KMS-11 (cell line): ENCODE results near the gene OR2M2.

Experiments used
- H2AFZ ChIP-seq: fragments of 200-600 bp; sonication (generic); 2 replicates; pipeline ENCODE4 v1.6.1; 2016; ENCODE audit warnings: antibody characterized with exemption, mixed run types, low read depth
- H3K27ac ChIP-seq: fragments of 200-600 bp; sonication (generic); 2 replicates; pipeline ENCODE4 v1.6.1; 2016; ENCODE audit warnings: mild to moderate bottlenecking, mixed run types
- H3K27me3 ChIP-seq: fragments of 200-600 bp; sonication (generic); 2 replicates; pipeline ENCODE4 v1.6.1; 2017; ENCODE audit warnings: mild to moderate bottlenecking, low read depth, mixed run types, moderate library complexity; ENCODE audit not compliant: insufficient read depth
- H3K36me3 ChIP-seq: fragments of 200-600 bp; sonication (generic); 2 replicates; pipeline ENCODE4 v1.6.1; 2017; ENCODE audit warnings: mild to moderate bottlenecking, mixed run types; ENCODE audit not compliant: insufficient read depth
- H3K4me1 ChIP-seq: fragments of 200-600 bp; sonication (generic); 2 replicates; pipeline ENCODE4 v1.6.1; 2016; ENCODE audit warnings: mild to moderate bottlenecking, low read depth, mixed run types; ENCODE audit not compliant: poor library complexity, severe bottlenecking
- H3K4me2 ChIP-seq: fragments of 200-600 bp; sonication (generic); 2 replicates; pipeline ENCODE4 v1.7.0; 2016; ENCODE audit warnings: mild to moderate bottlenecking, mixed run types
- H3K4me3 ChIP-seq: fragments of 200-600 bp; sonication (generic); IDR thresholded peaks from 2 replicates; pipeline ENCODE4 v1.6.1; 2017; ENCODE audit warnings: low read depth, low read length, mixed read lengths; ENCODE audit not compliant: insufficient read depth
- H3K79me2 ChIP-seq: fragments of 200-600 bp; sonication (generic); 2 replicates; pipeline ENCODE4 v1.6.1; 2016; ENCODE audit warnings: low read depth, mixed run types; ENCODE audit not compliant: insufficient read depth
- H3K9ac ChIP-seq: fragments of 200-600 bp; sonication (generic); 2 replicates; pipeline ENCODE4 v1.6.1; 2016; ENCODE audit warnings: mild to moderate bottlenecking, mixed run types
- H4K20me1 ChIP-seq: fragments of 200-600 bp; sonication (generic); 2 replicates; pipeline ENCODE4 v1.6.1; 2016; ENCODE audit warnings: mild to moderate bottlenecking, mixed run types; ENCODE audit not compliant: insufficient read depth
- TF ChIP-seq, protein P1 (sequence below): fragments of 200-600 bp; sonication (generic); conservative IDR thresholded peaks from 2 replicates; pipeline ENCODE4 v1.6.1; 2017; ENCODE audit warnings: low read depth, mild to moderate bottlenecking, antibody characterized with exemption, low read length, moderate library complexity, mixed read lengths

Gene OR2M2, protein sequence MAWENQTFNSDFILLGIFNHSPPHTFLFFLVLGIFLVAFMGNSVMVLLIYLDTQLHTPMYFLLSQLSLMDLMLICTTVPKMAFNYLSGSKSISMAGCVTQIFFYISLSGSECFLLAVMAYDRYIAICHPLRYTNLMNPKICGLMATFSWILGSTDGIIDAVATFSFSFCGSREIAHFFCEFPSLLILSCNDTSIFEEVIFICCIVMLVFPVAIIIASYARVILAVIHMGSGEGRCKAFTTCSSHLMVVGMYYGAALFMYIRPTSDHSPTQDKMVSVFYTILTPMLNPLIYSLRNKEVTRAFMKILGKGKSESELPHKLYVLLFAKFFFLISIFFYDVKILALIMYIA

DNA sequence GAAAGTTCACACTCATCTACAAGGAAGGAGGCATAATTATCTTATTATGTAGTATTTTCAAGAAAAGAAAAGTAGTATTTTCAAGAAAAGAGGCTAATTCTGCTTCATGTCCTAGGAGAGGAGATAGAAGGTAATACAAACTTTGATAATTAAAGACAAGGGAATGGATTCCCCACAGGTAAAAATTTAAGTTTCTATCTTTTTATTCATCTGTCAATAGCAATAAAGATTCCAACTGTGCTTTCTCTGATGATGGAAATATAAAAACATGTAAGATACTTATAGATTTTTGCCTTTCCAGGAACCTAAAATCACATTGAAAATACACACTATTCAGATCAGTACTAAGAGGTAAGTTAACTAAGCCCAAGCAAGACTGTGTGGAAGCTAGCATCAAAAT is at the start of gene OR2M2:
OR2M2 (plus strand) TSS at position 301 of the 400 bp plus-strand sequence. CDS start 5,165 bp downstream, outside the sequence.
- Histone ChIP-seq H3K27me3 (no peaks in the 10 kb centered on the region), H3K36me3 (no peaks in the 10 kb centered on the region), H4K20me1 (no peaks in the 10 kb centered on the region), H3K79me2 (no peaks in the 10 kb centered on the region), H3K4me2 (no peak within 1 kb of the TSS), H3K4me1 (no peaks in the 10 kb centered on the region), H2AFZ (no peak within 1 kb of the TSS), H3K27ac (no peak within 1 kb of the TSS), H3K9ac (no peak within 1 kb of the TSS), H3K4me3 (no peak within 1 kb of the TSS)
- TF ChIP-seq, protein P1, sequence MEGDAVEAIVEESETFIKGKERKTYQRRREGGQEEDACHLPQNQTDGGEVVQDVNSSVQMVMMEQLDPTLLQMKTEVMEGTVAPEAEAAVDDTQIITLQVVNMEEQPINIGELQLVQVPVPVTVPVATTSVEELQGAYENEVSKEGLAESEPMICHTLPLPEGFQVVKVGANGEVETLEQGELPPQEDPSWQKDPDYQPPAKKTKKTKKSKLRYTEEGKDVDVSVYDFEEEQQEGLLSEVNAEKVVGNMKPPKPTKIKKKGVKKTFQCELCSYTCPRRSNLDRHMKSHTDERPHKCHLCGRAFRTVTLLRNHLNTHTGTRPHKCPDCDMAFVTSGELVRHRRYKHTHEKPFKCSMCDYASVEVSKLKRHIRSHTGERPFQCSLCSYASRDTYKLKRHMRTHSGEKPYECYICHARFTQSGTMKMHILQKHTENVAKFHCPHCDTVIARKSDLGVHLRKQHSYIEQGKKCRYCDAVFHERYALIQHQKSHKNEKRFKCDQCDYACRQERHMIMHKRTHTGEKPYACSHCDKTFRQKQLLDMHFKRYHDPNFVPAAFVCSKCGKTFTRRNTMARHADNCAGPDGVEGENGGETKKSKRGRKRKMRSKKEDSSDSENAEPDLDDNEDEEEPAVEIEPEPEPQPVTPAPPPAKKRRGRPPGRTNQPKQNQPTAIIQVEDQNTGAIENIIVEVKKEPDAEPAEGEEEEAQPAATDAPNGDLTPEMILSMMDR = no peak

DNA sequence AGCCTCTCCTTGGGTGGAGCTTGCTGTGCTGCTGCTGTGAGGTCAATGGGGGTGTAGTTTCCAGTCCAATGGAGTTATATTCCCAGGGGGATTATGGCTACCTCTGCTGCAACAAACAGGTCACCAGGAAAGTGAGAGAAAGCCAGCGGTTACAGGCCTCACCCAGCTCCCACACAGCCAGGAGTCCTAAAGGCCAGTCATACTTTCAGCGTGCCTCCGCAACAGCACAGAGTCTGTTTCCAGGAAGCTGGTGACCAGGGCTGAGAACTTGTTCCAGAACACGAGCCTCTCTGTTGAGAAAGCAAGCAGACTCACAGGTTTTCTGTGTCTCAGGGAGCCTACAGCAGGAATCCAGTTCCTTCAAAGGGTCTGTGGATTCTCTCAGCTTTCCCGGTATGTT is 47.0 kb upstream of the OR2M2 start:
- Histone ChIP-seq H3K4me3 (no peak overlapping the region), H3K9ac (no peak overlapping the region), H3K27me3 (no peaks in the 10 kb centered on the region), H3K36me3 (no peaks in the 10 kb centered on the region), H3K79me2 (no peaks in the 10 kb centered on the region), H4K20me1 (no peaks in the 10 kb centered on the region), H3K27ac (no peak overlapping the region), H3K4me2 (no peak overlapping the region), H3K4me1 (no peaks in the 10 kb centered on the region), H2AFZ (no peak overlapping the region)
- TF ChIP-seq, protein P1 = no peak

DNA sequence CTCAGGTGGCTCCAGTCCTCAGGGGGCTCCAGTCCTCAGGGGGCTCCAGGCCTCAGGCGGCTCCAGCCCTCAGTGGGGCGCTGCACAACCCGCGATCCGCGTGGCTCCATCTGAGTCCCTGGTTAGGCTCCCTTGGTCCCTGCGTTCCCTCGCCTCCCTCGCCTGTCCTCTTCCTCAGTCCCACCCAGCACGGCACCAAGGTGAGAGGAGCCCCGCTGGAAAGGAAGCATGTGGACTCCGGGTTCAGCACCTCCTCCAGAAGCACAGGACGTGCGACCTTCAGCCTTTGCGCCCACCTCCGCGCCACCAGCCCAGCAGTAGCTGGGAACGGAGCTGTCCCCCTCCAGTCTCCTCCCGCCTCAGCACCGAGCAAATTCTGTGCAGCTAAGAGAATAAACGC is 37.8 kb upstream of the OR2M2 start:
- Histone ChIP-seq H3K27ac (no peak overlapping the region), H3K4me2 (no peak overlapping the region), H3K36me3 (no peaks in the 10 kb centered on the region; the same call in 1 of the 2 replicates), H4K20me1 (no peaks in the 10 kb centered on the region), H3K4me1 (no peaks in the 10 kb centered on the region), H3K9ac (no peak overlapping the region), H3K79me2 (no peaks in the 10 kb centered on the region), H2AFZ (no peak overlapping the region), H3K27me3 (no peaks in the 10 kb centered on the region), H3K4me3 (no peak overlapping the region)
- TF ChIP-seq, protein P1 = no peak

DNA sequence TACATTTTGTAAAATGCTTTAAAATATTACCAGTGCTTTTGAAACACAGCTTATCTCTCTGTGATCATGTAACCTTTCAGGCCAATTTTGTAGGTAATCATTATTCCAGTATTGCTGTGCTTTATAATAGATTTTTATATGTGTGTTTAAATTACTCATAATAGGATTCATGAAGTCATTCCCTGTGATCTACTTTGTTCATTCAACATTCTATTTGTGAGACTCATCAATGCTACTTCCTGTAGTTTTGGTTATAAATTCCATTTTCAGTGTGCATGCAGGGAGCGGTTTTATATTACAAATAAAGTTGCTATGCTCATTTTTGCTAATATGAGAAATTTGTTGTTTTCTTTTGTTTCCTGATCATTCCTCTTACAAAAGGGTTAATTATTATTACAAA is 33.8 kb upstream of the OR2M2 start:
- TF ChIP-seq, protein P1 = no peak
- no peaks in the 10 kb centered on the region; the same call in 1 of the 2 replicates for H3K36me3 ChIP-seq

More for the DNA sequence above, 33.8 kb upstream of the OR2M2 start:
- Histone ChIP-seq H3K27me3 (no peaks in the 10 kb centered on the region), H3K4me2 (no peak overlapping the region), H3K4me3 (no peak overlapping the region), H3K4me1 (no peaks in the 10 kb centered on the region), H3K79me2 (no peaks in the 10 kb centered on the region), H2AFZ (no peak overlapping the region), H3K27ac (no peak overlapping the region), H4K20me1 (no peaks in the 10 kb centered on the region), H3K9ac (no peak overlapping the region)
